HG03108 (cell line): Measurements from ENCODE around the gene ARMC9.
"Not testable (repeated sequence)": the region's sequence is repeated elsewhere in the genome, so short reads cannot be mapped to it uniquely, and the experiment has no call there.

Source experiments
- ATAC-seq: cut with Tn5 transposase; IDR thresholded peaks from one replicate; pipeline ENCODE4 v1.9.1; 2021; ENCODE audit warnings: moderate library complexity; ENCODE audit not compliant: unreplicated experiment

ARMC9 gene

DNA sequence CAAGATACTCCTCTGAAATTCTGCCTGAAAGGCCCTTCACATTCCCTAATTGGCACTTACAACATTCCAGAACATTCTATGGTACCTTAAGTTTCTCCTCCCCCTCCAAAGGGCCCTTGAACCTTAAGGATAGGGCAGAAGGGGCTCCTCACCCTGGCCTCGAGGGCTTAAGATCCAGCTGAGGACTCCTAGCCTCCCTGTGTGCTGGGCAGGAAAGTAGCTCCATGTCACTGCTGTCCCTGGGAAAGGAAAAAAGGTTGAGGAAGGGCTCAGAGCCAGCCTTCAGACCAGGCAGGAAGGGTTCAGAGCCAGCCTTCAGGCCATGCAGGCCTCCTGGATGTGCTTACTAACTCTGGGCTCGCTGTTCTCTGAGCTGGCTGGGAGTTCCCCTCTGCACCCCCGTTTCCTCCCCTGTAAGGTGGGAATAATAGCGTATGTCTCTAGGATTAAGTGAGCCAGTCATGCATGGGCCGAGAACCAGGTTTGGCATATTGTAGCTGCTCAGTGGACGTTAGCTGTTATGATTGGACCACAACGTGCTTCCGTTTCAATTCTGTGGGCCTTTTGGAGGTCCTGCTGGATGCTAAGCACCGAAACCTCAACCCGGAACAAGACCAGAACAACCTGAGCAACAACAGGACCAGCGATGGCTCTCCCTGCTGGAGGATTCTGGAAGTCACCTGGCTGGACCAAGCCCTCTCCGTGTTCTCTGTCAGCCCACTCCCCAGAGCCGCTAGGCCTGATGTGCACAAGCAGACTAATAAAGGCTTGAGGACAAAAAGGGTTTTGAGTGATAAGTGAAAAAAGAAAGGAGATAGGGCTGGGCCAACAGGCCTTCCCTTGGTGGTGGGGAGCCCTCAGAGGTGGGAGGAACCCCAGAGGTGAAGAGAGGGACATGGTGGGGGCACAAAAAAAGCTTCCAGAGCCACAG is 196.0 kb downstream of the ARMC9 start:
- peak; percentile 41 for ATAC-seq

DNA sequence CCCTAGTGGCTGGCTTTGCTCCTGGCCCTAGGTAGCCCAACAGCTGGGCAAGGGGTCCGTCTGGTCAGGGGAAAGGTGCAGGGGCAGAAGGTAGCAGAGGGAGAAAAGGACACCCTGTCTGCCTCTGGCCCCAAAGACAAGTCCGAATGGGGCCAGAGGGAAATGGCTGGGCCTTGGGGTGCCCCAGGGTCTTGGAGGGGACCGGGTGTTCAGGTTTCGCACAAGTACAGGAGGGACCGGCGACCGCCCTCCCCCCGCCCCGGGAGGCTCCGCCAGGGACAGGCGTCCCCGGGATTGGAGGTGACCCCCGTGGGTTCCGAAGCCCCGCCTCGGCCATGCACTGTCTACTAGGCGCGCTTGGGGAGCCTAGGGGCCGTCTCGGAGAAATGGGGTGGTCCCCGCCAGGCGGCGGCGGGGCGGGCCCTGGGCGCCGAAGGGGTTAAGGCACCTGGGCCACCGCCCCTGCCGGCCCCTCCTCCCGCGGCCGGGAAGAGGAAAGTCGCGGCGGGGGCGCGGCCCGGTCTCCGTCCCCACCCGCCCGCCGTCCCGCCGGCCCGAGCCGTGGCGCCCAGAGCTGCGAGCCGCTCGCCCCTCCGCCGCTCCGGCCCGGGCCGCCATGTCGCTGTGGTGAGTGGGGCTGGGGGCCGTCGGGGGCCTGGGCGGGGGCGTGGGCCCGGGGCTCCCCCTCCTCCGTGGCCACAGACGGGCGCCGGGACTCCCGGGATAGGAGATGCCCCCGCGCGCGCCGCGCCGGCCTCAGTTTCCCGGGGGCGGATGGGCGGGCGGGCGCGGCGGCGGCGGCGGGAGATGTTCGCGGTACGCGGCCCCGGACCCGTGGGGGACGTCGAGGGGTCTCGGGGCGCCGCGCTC is 197.0 kb downstream of the ARMC9 start, which contains the start of gene B3GNT7:
TSS of gene B3GNT7 (plus strand) at position 523 of the 870 bp plus-strand sequence. CDS start at position 617, 94 bp downstream.
- no peak for ATAC-seq

DNA sequence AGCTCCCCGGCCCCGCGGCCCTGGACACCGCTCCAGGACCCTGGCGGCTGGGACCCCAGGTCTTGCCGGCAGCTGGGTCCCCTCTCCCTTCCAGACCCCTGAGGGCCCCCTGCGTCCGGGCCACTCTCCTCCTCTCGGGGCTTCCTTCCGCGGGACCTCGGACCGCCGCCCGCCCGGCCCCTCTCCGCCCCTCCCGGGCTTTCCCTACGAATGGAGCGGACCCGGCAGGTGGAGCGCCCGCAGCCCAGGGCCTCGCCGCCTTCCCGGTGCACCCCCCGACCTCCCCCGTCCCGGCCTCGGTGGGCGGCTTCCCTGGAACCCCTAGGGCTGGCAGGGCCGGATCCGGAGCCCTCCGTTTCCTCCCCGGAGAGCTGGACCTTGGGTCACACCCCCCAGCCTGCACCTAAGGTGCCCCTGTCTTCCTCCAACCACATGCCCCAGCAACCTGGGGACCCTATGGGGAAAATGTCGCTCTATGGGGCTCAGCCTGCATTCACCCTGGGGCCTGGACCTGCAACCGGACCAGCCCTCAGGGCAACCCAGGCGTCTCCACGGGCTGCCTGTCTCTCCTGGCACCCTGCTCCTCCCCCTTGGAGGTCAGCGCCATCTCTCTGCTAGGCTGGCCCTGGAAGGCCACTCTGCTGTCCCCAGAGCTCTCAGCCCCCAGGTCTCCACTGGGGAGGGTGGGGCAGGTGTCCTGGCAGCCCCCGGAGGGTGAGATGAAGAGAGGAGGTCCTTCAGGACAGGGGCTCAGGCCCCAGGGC is 197.8 kb downstream of the ARMC9 start:
- ATAC-seq = no peak

DNA sequence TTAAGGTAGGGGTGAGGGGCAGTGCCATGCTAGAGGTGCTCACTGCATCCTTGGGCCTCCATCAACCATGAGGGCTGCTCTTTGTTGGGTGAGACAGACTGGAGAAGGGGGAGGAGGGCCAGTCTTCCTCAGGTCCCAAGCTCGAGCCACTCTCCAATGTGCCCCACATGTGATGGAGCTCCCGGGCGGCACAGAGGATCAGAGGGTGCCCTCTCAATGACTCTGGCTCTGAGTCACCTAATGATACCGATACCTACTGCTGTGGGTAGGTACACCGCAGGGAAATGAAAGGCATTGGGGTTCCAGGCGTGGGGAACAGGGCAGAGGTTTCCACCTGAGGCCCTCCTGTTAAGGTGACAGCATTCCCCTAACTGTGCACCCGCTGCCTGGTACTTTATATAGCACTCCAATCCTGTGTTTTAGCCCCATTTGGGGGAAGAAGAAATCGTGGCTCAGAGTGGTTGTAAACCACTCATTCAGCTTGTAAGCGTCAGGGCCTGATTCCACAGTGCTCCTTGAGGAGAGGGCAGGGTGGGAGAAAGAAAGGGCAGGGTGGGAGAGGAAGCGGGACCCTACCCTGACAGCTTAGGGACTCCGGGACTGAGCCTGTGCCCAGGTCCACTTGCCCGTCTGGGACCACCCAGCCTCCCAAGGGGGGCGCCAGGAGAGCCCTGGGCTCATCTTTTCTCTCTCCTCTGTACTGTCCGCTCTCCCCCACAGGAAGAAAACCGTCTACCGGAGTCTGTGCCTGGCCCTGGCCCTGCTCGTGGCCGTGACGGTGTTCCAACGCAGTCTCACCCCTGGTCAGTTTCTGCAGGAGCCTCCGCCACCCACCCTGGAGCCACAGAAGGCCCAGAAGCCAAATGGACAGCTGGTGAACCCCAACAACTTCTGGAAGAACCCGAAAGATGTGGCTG is 198.8 kb downstream of the ARMC9 start:
- no peak for ATAC-seq

DNA sequence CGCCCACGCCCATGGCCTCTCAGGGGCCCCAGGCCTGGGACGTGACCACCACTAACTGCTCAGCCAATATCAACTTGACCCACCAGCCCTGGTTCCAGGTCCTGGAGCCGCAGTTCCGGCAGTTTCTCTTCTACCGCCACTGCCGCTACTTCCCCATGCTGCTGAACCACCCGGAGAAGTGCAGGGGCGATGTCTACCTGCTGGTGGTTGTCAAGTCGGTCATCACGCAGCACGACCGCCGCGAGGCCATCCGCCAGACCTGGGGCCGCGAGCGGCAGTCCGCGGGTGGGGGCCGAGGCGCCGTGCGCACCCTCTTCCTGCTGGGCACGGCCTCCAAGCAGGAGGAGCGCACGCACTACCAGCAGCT is 199.5 kb downstream of the ARMC9 start:
- ATAC-seq = no peak

DNA sequence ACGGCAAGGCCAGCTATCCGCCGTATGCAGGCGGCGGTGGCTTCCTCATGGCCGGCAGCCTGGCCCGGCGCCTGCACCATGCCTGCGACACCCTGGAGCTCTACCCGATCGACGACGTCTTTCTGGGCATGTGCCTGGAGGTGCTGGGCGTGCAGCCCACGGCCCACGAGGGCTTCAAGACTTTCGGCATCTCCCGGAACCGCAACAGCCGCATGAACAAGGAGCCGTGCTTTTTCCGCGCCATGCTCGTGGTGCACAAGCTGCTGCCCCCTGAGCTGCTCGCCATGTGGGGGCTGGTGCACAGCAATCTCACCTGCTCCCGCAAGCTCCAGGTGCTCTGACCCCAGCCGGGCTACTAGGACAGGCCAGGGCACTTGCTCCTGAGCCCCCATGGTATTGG is 200.2 kb downstream of the ARMC9 start:
- no peak for ATAC-seq

DNA sequence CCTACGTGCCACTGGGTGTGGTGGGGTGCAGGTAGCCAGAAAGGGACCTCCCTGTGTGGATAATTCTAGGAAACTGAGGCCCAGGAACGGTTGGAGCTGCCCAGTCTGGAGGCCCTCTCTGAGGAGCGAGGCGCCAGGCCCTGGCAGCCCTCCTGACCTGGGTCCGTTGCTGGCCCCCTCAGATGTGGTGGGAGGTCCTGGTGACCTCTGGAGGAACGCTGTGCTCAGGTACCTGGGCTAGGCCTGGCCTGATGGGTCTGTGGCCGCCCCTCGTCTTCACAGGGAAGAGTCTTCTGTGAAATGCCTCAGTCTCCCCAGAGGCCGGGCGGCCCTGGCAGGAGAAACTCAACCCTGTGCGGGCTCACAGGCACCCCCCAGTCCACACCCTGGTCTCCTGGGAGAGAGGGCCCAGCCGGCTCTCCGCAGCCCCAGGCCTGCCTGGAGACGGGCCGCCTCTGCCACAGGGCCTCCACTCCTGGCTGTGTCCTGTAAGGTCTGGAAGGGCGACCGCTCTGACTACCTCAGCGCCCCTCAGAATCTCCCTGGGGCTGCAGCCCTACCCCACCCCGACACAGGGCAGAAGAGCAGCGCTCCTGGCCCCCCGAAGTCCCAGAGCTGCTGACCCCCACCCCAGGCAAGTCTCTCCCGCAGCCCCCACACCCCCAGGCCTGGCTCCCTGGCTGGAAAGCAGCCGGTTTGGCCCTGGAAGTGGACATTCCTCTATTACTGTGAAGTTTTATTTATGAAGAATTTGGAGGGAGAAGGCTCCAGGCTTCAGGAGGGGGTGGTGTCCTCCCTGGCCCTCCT is 200.8 kb downstream of the ARMC9 start:
- no peak for ATAC-seq

DNA sequence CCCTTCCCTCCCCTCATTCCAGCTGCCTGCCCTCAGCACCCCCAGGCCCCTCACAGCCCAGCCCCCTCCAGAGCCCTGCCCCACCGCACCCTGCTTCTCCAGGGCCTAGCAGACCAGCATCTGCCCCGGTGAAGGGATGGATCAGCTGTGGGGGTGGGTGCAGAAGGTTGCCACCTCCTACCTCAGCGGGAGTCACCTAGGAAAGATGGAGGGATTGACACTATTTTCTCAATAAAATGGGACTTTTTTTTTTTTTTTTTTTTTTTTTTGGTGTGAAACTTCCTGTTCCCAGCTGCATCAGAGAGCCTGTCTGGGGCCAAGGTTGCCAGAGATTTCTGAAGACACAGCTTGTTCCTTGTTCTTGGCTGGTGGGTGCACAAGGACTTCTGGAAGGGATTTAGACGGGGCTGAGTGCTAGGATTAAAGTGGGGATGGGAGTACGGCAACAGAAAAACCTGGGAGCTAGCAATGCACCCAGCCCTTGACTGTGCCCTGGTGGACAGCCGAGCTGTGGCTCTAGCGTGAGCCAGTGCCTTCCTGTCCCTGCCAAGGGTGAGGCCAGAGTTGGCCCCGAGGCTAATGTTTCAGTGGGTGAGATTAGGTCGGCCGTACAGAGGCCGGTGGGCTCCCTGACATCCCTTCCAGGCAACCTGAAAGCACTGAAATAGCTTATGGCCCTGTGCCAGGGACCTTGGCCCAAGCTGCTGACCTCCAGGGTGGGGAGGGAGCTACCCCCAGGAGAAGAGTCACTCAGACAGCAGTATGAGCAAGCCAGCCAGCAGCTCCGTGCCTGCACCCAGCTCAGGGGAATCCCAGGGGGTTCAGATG is 201.6 kb downstream of the ARMC9 start:
- ATAC-seq = no peak

DNA sequence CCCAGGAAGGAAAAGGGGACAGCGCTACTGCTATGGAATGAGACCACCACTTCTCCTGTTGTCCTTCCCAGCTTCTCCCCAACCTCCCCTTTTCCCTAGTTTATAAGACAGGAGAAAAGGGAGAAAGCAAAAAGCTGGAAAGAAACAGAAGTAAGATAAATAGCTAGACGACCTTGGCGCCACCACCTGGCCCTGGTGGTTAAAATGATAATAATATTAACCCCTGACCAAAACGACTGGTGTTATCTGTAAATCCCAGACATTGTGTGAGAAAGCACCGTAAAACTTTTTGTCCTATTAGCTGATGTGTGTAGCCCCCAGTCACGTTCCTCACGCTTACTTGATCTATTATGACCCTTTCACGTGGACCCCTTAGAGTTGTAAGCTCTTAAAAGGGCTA is 202.2 kb downstream of the ARMC9 start:
- not testable (repeated sequence) for ATAC-seq

DNA sequence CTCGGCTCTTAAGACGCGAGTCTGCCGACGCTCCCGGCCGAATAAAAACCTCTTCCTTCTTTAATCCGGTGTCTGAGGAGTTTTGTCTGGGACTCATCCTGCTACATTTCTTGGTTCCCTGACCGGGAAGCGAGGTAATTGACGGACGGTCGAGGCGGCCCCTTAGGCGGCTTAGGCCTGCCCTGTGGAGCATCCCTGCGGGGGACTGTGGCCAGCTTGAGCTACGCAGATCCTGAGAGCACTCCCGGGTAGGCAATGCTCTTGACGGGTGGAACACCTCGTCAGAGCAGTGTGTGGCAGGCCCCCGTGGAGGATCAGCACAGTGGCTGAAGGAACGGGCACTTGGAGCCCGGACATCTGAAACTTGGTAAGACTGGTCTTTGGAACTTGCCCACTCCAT is 202.7 kb downstream of the ARMC9 start:
- not testable (repeated sequence) for ATAC-seq

DNA sequence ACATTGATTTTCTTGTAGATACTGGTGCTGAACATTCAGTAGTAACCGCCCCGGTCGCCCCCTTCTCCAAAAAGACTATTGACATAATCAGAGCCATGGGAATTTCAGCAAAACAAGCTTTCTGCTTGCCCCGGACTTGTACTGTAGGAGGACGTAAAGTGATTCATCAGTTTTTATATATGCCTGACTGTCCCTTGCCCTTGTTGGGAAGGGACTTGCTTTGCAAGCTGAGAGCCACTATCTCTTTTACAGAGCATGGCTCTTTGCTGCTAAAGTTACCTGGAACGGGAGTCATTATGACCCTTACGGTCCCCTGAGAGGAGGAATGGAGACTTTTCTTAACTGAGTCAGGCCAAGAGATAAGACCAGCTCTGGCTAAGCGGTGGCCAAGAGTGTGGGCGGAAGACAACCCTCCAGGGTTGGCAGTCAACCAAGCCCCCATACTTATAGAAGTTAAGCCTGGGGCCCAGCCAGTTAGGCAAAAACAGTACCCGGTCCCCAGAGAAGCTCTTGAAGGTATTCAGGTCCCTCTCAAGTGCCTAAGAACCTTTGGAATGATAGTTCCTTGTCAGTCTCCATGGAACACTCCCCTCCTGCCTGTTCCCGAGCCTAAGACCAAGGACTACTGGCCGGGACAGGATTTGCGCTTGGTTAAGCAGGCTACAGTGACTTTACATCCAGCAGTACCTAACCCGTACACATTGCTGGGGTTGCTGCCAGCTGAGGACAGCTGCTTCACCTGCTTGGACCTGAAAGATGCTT is 205.2 kb downstream of the ARMC9 start:
- ATAC-seq = not testable (repeated sequence)

DNA sequence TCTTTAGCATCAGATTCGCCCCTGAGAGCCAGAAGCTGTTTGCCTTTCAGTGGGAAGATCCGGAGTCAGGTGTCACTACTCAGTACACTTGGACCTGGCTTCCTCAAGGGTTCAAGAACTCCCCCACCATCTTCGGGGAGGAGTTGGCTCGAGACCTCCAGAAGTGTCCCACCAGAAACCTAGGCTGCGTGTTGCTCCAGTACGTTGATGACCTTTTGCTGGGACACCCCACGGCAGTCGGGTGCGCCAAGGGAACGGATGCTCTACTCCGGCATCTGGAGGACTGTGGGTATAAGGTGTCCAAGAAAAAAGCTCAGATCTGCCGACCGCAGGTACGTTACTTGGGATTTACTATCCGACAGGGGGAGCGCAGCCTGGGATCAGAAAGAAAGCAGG is 205.8 kb downstream of the ARMC9 start:
- ATAC-seq = not testable (repeated sequence)

DNA sequence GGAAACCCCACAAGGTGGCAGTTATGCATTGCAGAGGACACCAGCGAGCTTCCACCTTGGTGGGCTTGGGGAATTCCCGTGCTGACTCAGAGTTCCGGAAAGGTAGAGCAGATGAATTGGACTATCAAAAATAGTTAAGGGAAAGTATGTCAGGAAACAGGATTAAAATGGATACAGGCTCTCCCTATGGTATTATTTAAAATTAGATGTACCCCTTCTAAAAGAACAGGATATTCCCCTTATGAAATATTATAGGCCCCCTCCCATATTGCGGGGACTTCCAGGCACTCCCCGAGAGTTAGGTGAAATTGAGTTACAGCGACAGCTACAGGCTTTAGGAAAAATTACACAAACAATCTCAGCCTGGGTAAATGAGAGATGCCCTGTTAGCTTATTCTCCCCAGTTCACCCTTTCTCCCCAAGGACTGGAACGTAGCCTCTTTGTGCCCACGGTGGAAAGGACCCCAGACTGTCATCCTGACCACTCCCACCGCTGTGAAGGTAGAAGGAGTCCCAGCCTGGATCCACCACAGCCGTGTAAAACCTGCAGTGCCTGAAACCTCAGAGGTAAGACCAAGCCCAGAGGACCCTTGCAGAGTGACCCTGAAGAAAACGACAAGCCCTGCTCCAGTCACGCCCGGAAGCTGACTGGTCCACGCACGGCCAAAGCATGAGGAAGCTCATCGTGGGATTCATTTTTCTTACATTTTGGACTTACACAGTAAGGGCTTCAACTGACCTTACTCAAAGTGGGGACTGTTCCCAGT is 207.4 kb downstream of the ARMC9 start:
- ATAC-seq = not testable (repeated sequence)

DNA sequence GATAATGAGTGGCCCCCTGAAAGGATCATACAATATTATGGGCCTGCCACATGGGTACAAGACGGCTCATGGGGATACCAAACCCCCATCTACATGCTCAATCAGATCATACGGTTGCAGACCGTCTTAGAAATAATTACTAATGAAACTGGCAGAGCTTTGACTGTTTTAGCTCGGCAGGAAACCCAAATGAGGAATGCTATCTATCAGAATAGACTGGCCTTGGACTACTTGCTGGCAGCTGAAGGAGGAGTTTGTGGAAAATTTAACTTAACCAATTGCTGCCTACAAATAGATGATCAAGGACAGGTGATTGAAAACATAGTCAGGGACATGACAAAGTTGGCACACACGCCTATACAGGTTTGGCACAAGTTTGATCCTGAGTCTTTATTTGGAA is 209.3 kb downstream of the ARMC9 start:
- ATAC-seq = not testable (repeated sequence)

DNA sequence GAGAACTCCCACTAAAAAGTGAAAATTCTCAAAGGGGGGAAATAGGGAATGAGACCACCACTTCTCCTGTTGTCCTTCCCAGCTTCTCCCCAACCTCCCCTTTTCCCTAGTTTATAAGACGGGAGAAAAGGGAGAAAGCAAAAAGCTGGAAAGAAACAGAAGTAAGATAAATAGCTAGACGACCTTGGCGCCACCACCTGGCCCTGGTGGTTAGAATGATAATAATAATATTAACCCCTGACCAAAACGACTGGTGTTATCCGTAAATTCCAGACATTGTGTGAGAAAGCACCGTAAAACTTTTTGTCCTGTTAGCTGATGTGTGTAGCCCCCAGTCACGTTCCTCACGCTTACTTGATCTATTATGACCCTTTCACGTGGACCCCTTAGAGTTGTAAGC is 209.9 kb downstream of the ARMC9 start:
- not testable (repeated sequence) for ATAC-seq

DNA sequence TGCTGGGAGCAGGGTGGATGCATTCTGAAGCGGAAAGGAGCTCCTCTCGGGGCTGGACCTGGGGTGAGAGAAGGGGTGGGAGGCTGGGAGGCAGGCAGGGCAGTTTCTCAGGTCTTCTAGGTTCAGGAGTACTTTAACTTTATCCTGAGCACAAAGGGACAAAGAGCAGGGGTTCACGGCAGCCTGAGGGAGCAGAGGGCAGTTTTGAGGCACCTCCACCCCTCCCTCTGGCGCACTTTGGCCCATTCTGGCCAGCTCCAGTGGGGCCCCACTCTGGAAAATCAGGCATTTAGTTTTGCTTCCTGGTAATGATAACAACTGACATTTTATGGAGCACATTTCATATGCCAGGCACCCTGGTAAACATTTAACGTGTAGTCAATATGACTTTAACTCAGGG is 211.3 kb downstream of the ARMC9 start:
- ATAC-seq = no peak
